ENCODE results near the gene VIPR1.
"Not testable (repeated sequence)": the region's sequence is repeated elsewhere in the genome, so short reads cannot be mapped to it uniquely, and the experiment has no call there.

VIPR1 gene

DNA sequence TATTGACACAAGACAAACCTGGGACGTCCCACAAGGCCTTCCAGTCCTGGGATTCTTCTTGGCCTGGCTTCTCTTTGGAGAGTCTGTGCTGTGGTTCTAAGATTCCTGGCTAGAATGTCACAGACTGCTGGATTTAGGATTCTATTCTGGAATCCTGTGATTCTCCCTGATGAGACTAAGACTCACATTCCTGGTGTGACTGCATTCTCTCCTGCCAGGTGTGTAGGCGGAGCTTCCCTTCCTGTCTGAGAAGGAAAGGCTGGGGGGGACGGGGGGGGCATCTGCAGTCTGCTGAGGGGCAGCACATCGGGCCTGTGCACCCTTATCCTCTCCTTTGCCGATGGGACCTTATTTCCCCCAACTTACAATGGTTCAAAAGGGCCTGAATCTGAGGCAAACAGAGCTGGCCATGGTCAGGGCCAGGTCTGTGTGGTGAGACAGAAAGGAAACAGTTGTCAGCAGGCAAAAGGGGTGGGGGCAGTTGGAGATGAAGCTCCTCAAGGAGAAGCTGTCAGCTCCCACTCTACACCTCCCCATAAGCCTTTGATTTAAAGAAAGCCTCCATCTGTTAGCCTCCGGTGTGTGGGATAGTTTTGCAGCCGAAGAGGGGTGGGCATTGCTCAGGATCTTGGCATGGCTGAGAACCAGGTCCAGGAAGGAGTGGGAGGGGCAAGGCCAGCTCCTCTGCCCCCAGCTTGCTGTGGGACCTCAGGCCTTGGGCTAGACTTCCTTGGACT, 30.9 kb downstream of the VIPR1 start:
- no peak for DNase-seq (ENCODE audit: low read depth in 3 of 3)

DNA sequence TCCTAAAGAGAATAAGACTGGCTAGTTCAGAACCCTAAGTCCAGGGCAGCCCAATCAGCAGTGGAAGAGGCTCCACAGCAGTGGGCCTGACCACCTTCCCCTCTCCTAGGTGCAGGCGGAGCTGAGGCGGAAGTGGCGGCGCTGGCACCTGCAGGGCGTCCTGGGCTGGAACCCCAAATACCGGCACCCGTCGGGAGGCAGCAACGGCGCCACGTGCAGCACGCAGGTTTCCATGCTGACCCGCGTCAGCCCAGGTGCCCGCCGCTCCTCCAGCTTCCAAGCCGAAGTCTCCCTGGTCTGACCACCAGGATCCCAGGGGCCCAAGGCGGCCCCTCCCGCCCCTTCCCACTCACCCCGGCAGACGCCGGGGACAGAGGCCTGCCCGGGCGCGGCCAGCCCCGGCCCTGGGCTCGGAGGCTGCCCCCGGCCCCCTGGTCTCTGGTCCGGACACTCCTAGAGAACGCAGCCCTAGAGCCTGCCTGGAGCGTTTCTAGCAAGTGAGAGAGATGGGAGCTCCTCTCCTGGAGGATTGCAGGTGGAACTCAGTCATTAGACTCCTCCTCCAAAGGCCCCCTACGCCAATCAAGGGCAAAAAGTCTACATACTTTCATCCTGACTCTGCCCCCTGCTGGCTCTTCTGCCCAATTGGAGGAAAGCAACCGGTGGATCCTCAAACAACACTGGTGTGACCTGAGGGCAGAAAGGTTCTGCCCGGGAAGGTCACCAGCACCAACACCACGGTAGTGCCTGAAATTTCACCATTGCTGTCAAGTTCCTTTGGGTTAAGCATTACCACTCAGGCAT, 33.7 kb downstream of the VIPR1 start:
- DNase-seq (ENCODE audit: low read depth in 3 of 3), result no peak

DNA sequence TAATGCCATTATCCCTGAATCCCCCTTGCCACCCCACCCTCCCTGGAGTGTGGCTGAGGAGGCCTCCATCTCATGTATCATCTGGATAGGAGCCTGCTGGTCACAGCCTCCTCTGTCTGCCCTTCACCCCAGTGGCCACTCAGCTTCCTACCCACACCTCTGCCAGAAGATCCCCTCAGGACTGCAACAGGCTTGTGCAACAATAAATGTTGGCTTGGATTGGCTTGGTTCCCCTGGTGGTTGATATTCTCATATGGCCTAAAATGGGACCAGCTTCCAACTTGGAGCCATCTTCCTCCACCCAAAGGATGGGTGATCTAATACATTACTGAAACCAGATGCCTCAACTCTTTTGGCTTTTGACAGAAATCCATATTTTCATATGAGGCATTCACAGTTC, 34.9 kb downstream of the VIPR1 start:
- no peak for DNase-seq (ENCODE audit: low read depth in 3 of 3)

DNA sequence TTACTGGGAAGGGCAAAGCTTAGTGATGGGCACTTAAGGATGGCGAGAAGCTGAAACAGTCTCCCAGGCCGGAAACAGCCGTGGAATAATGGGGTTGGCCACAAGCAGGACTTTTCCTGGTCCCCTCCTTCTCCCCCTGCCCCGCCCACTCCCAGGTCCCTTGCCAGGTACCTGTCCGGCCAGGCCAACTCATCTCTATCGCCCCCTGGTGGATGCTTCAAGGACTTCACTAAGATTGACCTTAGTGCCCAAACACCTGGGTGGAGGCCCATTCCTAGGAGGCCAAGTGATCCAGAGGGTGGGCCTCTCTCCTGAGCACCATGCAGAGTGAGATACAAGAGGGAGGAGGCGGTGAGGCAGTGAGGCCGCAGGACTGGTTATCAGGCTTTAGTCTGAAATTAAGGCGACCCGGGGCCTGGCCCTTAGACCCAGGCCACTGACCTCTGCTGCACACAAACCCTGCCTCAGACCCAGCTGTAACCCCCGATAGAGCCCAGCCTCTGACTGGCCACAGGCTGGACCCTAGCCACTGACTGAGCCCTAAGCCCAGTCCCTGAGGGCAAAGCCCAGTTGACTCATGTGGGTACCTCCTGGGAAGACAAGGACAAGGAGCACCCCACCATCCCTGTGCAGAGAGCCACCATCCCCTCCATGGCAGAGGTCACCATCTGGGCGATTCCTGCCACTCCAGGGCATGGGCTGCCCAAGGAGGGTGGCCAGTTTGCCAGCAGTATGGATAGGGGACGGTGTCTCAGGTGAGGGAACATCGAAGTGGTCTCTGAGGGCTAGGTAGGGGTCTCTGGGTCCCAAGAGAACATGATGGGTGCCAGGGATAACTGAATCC, 37.6 kb downstream of the VIPR1 start:
- DNase-seq (ENCODE audit: low read depth in 3 of 3), result peak in 2 of 3 experiments; percentile 28 to 45

DNA sequence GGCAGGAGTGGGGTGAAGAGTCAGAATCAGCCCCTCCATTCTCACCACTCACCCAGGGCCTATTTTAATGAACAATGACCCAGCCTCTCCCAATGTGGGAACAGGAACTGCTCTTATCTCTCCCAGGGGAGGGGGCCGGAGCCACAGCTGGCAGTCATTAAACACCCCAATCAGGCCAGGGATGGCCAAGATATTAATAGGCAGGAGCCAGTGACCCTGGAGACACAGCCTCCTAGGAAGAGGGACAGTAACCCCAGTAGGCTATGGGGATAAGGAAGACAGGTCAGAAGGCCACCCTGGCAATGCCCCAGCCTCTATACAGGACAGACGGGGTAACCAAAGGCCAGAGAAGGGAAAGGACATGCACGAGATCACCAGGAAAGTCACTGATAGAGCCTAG, 38.6 kb downstream of the VIPR1 start:
- DNase-seq (ENCODE audit: low read depth in 3 of 3), result no peak

DNA sequence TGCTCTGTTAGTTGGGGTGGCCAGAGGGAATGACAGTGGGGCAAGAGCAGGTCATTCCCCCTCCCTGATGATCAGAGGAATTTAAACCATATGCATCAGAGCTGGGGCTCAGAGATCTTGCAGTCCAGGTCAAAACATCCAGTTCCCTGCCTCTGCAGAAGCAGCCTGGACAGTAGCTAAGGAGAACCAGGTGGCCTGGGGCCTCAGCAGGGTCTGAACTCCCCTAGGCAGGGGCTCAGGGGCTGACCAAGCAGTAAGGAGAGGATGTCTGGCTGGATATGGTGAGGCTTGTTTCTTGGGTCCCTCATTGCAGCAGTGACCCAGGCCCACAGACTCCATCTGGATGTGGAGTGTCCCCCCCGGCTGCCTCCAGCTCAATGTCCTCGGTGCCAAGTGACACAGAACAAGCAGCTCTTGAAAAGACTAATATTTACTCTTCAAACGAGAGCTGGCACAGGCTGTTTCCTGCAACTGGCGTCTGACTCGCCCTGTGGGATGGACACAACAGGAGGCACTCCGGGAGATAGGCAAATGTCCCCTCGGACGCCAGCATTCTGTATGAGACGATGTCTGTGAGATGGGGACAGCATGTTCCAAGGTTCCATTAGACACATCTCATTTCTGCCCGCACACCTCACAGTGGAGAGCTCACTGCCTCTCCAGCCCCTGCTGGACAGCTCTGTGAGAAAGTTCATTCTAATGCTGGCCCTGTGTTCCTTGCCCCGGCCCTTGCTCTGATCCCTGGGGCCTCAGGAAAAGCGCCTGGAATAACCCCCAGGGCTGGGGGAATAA, 42.2 kb downstream of the VIPR1 start:
- DNase-seq (ENCODE audit: low read depth in 3 of 3), result no peak

DNA sequence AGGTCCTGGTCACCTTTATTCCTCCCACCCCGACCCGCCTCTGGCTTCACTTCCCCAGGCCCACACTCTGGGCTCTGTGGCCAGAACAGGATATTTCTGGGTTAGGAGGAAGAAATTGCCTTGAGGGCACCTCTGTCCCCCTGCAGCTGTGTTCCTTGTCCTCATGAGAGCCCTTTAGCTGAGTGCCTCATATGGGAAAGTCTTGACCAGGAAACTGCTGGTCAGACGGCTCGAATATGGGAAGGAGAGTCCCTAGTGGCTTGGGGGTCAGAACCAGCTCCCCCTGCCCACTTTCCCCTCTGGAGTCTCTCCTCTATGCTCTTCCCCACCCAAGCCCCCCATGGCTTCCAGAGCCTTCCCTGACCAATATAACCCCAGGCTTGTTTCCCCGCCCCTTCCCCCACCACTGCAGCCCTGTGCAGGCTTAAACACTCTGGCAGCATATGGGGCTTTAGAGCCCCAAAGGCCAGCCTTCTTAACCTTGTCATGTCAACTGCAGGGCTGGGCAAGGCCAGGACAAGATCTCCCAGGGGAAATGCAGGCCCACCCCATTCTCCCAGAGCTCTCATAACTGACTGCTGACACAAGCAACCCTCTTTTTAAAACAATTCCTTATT, 42.9 kb downstream of the VIPR1 start:
- DNase-seq (ENCODE audit: low read depth in 3 of 3), result no peak

DNA sequence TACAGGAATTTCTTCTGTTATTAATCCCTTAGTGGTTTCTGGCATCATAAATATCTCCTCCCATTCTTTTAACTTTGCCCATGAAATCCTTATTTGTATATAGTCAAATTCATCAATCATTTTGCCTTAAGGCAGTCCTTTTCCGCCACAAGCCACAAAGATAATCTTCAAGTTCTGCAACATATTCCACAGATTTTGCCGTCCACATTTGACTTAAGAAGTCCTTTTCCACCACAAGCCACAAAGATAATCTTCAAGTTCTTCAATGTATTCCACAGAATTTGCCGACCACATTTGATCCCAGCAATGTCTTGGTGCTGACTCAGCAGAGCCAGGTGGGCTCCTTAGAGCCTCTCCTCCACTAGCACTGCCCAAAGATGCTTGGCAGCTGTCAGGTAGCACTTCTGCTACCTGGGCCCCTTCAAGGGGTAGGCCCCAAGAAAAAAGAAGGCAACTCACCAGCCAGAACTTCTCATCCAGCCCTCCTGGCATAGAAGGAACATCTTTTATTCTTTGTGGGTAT, 44.3 kb downstream of the VIPR1 start:
- DNase-seq (ENCODE audit: low read depth in 3 of 3), result no peak

DNA sequence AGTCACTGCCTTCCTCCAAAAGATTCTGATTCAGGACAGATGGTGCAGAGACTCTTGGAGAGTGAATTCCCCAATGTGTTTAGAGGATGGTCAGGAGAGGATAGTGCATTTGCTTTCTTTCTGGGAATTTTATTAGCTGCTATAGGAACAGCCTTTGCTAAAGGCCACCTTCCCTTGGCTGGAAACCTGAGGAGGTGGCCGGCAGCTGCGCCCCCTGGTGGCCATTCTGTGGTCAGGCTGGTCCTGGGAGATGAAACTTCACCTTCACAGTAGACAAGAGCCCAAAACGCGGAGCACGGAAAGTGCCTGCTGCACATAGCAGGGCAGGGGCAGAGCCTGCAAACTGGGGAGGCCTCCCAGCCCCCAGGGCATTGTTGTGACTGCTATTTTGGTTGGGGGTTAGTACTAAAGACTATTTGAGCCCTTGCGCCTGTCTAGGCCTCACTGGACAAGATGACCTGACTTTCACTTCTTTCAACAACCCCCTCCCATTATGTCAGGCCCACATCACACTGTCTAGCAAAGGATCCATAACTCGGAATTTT, 45.0 kb downstream of the VIPR1 start:
- DNase-seq (ENCODE audit: low read depth in 3 of 3), result peak; percentile 37 to 55 (median 53)

DNA sequence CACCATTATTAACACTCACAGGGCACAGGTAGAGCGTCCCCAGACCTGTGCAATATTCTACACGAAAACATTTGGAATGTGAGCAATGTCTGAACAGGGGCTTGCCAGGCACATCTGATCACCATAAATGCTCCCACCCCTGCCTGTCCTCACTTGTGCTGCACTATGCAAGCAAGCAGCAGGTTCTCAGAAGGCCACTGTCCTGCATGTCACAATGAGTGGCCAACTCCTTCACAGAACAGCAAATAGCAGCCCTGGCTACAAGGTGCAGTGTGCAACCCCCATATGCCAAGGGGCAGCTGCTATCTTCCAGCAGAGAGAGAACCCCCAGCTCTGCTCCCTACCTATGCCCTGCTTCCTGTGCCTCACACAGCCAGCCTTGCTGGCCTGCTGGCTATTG, 46.7 kb downstream of the VIPR1 start:
- DNase-seq (ENCODE audit: low read depth in 3 of 3), result no peak

DNA sequence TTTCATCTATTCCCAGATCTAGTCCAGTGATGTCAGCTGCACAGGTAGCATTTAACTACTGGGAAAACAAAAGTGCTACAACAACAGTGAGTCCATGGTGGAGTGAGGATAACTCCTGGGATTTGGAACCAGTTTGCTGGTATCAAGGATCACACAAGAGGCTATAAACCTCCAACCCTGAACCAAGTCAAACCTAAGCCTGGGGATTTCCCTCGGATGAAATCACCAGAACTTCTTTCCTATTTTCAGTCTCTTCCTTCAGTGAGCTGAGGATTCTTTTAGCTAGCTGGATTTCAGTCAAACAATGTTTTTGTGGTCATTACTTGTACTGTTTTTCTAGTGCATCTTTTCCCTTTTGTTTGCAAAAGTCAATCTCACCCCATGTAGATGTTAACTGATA, 47.8 kb downstream of the VIPR1 start:
- DNase-seq (ENCODE audit: low read depth in 3 of 3), result no peak

DNA sequence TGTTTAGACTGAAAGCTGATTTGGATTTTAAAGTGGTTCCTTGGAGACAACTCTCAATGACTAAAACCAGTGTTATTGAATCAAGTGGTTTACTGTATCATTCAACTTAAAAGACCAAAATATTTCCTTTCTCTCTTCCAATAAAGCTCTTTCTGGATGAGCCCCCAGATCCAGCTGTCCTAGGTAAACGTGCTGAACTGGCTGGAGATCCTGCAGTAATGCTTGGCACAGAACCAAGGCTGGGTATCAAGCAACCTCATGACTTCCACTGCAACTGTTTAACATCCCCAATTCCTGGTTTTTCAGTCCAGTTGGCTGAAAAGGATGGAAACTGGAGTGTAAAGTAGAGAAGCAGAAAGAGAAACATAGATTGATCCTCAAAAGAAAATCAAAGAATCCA, 50.4 kb downstream of the VIPR1 start:
- DNase-seq (ENCODE audit: low read depth in 3 of 3), result no peak

DNA sequence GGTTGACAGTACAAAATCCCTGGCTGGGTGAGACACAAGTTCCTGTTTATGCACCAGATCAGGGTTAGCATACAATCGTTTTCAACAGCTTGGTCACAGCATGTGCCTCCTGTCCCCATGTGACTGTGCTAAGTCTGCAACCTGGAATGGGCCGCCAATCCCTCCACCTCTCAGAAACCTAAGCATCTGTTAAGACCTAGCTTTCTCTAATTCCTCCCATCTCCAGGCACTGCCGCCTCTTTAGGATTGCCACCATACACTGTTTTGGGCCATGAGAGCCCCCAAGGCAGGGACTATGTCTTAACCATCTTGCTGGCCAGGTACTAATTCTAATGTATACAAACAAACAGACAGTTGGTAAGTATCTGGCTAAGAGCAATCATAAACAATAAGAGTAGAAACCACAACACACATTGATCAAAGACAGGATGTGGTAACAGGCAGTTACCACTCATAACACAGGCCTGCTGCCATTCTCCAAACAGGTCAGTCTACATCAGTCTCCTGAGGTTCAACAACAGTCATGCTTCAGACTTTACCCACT, 53.7 kb downstream of the VIPR1 start:
- DNase-seq (ENCODE audit: low read depth in 3 of 3), result no peak

DNA sequence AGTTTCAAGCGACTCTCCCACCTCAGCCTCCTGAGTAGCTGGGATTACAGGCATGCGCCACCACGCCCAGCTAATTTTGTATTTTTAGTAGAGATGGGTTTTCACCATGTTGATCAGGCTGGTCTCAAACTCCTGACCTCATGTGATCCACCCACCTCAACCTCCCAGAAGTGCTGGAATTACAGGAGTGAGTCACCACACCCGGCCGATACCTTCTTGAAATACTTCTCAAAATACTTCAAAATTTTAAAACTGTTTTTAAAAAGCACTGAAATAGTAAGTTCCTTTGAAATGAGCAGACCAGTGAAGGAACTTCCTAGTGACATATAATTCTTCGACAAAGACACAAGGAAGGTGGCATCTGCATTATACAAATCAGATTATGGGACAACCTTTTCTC, 54.4 kb downstream of the VIPR1 start:
- not testable (repeated sequence) for DNase-seq (ENCODE audit: low read depth in 3 of 3)

DNA sequence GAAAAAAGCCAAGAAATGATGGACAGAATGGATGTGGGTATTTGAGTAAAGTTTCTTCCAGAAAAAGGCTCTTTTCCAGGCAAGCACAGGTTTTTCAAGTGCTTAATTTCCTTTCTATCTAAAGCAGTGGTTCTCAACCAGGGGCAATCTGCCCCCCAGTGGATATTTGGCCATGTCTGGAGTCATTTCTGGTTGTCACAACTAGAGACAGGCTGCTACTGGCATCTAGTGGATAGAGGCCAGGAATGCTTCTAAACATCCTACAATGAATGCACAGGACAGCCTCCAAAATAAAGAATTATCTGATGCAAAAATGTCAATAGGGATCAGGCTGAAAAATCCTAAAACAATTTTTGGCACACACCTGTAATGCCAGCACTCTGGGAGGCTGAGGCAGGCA, 55.4 kb downstream of the VIPR1 start:
- no peak for DNase-seq (ENCODE audit: low read depth in 3 of 3)

DNA sequence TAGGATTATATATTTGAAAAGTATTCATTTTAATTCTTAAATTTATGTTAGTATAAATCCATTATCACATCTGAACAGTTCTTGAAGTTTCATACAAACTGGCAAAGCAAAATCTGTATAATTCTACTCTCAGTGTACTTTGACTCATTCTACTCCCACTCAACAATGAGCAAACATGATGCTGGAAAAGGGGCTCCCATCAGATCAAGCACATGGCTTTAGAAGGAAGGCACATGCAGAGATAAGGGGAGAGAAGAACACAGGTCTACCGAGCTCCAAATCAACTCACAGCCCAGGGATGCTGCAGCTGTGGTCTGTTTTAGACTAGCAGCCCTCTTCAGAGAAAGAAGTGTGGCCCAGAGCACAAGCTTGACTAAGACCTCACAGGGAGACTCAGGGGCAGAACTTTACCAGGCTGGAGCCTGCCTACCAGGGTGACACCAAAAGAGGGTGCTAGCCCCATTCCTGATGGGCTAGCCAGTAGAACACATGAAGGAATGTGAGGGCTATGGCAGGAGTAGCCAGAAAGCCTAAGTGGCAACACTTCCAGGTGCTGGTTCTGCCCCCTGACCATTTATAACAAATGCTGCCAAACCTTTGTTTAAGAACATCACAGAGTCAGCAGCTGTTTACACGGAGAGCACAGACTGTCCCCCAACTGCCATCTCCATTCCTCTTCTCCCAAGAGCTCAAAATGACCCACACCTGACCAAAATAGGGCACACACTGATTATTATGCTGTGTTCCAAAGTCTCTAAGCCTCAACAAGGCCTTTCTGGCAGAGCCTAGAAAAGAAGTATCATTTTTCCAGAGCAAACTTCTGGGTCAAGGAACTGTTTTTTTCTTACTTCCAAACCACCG, 59.8 kb downstream of the VIPR1 start:
- DNase-seq (ENCODE audit: low read depth in 3 of 3), result no peak

DNA sequence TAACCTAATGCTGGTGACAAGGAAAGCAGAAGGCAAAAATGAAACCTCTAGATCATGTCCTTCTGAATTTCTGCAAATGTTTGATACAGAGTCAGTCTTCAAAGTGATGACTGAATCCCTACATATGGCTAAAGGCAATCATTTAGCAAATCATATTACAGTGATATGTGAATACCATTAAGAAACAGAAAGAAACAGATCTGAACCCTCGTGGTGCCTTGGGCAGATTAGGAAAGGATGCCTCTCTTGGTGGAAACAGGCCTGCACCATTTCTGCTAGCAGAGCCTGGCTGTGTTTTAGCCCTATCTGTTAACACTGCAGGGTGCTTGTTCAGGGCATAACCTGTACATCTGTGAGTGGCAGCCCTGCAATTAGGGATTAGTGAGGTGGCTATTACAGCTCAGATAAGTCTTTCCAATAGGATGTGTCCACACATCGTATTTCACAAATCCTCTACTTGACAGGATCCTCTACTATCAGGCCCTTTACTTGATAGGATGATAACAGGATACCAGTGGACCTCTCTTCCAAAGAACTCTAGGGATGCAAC, 67.2 kb downstream of the VIPR1 start:
- DNase-seq (ENCODE audit: low read depth in 3 of 3), result no peak

DNA sequence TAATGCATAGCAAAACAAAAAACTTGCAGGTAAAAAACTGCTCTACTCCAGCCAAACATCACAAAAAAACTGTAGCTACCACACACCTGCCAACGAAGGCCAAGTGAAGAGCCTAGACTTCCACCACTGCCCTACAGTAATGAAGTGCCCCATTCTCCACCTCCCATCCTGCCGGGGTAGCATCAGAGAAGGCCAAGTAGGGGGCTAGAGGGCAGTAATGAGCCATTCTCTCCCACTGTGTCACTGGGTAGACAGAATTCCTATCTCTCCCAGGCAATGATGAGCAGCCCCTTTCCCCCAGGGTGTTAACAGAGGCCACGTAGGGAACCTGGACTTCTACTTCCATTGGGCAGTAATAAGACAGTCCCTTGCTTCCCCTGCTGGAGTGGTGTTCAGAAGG, 69.8 kb downstream of the VIPR1 start:
- DNase-seq (ENCODE audit: low read depth in 3 of 3), result no peak

DNA sequence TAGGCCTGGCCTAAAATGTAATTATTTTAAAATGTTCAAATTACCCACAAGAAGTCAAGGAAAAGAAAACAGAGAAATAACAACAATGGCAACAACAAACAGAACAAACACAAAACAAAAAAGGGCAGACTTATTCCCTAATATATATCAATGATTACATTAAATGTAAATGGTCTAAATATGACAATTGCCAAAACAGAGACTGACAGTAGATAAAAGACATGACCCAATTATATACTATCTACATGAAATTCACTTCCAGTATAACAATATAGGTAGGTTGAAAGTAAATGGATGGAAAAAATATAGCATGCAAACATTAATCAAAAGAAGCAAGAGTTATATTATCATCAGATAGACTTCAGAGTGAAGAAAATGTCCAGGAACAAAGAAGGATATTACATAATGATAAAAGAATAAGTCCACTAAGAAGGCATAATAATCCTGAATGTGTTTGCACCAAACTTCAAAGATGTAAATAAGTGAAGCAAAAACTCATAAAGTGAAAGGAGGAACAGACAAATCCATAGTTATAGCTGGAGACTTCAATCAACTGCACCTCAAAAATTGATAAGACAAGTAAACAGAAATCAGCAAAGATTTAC, 72.8 kb downstream of the VIPR1 start:
- DNase-seq (ENCODE audit: low read depth in 3 of 3), result no peak
